CD4-positive, alpha-beta T cell treated with Interleukin-2 at 100 ng/mL for 4 hours (primary cell): Measurements from ENCODE around the gene TDO2.
"Not testable (repeated sequence)": the region's sequence is repeated elsewhere in the genome, so short reads cannot be mapped to it uniquely, and the experiment has no call there.

Experiments used
- DNase-seq: peaks from one replicate; pipeline ENCODE4 v3.0.0-alpha.2; 2020; ENCODE audit warnings: low spot score

Gene TDO2

DNA sequence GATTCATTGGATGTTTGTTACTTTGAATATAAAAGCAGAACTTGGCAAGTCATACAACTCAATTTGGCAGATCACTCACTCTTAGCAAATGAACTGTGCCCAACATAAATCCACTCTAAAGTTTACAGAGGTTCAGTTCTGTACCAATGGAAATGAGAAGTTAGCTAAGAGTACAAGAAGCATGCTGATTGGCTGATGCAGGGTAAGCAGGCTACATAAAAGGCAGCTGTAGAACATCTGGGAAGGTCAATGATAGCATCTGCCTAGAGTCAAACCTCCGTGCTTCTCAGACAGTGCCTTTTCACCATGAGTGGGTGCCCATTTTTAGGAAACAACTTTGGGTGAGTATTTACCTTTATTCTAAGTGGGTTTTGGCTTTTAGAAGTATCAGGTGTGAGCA lies at the start of gene TDO2:
Gene TDO2 (plus strand): TSS at position 244 of the 400 bp plus-strand sequence. CDS start 63 bp downstream, at position 307.
- DNase-seq, result no peak

GRCh38 chr4:155854582-155855226 lies 48.8 kb upstream of the TDO2 start:
- no peak for DNase-seq

DNA sequence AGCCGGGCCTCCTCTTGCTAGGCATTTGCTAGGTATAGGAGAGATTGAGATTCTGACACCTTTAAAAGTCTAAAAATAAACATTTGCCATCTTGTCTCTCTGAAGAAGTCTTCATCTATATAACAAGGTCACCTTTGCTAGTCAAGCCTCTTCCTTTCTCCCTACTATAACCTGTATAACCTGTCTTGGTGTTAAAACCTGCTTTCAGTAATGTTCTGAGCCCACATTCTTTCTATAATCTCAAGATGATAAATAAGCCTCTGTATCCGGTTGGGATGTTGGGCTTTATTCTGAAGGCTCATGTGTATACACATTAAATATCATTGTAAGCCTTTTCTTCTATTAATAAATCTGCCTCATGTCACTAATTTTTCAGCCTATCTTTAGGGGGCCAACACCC lies 47.6 kb upstream of the TDO2 start:
- DNase-seq, result no peak

- DNase-seq, result no peak
Observed at GRCh38 chr4:155866177-155866576, 37.3 kb upstream of the TDO2 start, which contains the start of gene ASIC5. ASIC5 (minus strand) TSS chr4:155866277; CDS start chr4:155866226, 51 bp downstream.

- DNase-seq, result no peak
Observed at GRCh38 chr4:155875878-155876277, 27.6 kb upstream of the TDO2 start.

DNA sequence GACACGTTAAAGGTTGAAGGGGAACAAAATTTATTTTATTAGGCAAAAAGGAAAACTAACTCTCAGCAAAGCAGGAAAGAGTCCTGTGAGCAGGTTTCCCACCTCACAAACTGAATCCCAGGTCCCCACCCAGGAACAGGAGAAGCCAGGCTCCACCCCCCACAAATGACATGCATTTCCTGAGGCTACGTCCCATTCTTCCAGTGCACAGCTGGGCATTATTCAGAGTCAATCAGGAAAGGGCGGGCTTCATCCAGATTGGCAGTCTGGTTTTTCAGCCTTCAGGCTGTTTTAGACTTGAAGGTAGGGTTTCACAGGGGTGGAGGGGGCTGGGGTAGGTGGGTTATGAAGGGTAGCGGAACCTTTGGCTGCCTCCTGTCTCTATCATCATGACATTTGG lies 25.5 kb upstream of the TDO2 start:
- DNase-seq, result no peak

- DNase-seq, result no peak
Observed at GRCh38 chr4:155878611-155879010, 24.9 kb upstream of the TDO2 start.

DNA sequence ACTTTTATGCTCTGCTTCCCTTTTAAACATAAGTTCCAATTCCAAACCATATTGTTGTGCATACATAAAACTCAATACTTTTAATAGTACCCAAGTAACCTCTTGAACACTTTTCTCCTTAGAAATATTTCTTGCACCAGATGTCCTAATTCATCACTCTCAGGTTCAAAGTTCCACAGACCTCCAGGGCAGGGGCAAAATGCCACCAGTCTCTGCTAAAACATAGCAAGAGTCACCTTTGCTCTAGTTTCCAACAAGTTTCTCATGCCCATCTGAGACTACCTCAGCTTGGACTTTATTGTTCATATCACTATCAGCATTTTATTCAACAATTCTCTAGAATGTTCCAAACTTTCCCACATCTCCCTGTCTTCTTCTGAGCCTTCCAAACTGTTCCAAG lies 23.7 kb upstream of the TDO2 start:
- DNase-seq, result no peak

- no peak for DNase-seq
Observed at GRCh38 chr4:155881555-155881954, 21.9 kb upstream of the TDO2 start.

GRCh38 chr4:155883895-155884294 lies 19.6 kb upstream of the TDO2 start:
- DNase-seq, result no peak

DNA sequence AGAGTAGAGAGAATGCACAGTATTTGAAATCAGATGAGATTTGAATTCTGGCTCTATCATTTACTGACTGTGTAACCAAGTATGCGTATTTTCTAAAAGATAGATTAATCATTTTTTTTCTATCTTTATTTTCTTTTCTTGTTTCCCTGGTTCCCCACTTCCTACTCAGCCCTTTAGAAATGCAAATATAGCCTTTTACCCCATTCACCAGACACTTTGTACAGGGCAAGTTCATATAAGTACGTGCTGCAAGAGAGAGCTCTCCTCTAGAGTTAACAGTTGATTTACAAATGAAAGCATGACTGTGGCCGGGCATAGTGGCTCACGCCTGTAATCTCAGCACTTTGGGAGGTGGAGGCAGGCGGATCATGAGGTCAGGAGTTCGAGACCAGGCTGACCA lies 17.8 kb upstream of the TDO2 start:
- no peak for DNase-seq

GRCh38 chr4:155887045-155887444 lies 16.5 kb upstream of the TDO2 start:
- DNase-seq, result no peak

DNA sequence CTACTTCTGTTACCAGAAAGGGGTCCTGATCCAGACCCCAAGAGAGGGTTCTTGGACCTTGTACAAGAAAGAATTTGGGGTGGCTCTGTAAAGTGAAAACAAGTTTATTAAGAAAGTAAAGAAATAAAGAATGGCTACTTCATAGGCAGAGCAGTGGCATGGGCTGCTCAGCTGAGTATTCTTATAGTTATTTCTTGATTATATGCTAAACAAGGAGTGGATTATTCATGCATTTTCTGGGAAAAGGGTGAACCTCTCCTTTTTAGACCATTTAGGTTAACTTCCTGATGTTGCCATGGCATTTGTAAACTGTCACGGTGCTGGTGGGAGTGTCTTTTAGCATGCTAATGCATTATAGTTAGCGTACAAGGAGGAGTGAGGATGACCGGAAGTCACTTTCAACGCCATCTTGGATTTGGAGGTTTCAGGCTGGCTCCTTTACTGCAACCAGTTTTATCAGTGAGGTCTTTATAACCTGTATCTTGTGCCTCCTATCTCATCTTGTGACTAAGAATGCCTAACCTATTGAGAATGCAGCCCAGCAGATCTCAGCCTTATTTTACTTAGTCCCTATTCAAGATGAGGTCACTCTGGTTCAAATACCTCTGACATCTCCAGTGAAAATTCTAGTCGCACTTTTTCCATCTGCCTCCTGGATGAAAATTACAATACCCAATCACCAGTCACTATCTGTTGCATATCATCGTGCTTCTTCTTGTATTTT lies 15.5 kb upstream of the TDO2 start:
- DNase-seq, result no peak

GRCh38 chr4:155889031-155889793 lies 14.3 kb upstream of the TDO2 start:
- DNase-seq, result no peak

- DNase-seq, result no peak
Observed at GRCh38 chr4:155889946-155890345, 13.6 kb upstream of the TDO2 start.

DNA sequence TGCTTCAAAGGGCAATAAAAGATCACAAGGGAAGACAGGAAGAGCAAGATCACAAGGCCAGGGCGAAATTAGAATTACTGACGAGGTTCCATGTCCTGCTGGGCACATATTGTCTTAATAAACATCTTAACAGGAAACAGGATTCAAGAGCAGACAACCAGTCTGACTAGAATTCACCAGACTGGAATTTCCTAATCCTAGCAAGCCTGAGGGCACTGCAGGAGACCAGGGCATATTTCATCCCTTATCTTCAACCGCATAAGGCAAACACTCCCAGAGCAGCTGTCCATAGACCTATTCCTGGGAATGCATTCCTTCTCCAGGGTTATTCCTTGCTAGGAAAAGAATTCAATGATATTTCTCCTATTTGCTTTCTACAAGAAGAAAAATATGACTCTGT lies 12.4 kb upstream of the TDO2 start:
- DNase-seq, result no peak

DNA sequence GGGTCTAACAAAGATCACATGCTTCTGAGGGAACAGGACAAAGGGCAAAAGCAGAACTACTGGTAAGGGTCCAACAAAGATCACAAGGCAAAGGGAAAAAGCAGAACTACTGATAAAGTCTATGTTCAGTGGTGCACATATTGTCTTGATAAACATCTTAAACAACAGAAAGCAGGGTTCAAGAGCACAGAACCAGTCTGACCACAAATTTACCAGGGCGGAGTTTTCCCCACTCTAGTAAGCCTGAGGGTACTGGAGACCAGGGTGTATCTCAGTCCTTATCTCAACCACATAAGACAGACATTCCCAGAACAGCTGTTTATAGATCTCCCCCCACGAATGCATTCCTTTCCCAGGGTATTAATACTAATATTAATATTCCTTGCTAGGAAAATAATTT lies 5.1 kb upstream of the TDO2 start:
- DNase-seq, result not testable (repeated sequence)

- no peak for DNase-seq
Observed at GRCh38 chr4:155899891-155900290, 3.6 kb upstream of the TDO2 start.

DNA sequence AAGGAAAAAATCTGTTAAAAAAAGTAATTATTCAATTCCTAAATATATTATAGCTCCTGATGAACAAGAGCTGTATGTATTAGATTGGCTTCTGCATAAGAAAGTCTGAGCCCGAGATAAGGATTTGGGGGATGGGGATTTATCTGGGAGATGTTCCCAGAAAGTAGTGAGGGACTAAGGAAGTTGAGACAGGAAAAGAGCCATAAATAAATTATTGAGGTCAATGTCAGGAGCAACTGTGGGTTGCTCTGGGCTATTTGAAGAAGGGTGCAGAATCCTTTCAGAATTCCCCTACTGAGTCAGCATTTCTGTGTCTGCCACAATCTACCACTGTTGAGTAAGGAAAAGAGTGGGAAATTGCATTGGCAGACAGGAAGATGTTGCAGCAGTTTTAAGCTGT lies 3.1 kb upstream of the TDO2 start:
- no peak for DNase-seq

DNA sequence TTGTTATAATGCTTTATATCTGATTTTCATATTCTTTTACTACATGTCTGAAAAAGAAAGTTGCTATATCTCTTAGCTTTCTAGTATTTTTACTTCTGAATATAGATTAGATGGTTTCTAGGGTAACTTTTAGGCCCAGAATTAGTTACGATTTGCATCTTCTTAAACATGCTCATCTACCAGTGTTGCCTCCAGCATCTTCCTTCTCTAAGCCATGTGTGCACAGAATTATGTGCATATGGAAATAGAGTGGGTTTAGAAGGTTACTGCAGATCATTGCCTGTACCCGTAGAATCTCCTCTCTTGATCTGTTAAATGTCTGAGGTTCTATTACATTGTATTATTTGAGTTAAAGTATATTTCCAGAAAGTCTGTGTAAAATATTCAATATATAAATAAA lies 2.5 kb upstream of the TDO2 start:
- DNase-seq, result no peak

DNA sequence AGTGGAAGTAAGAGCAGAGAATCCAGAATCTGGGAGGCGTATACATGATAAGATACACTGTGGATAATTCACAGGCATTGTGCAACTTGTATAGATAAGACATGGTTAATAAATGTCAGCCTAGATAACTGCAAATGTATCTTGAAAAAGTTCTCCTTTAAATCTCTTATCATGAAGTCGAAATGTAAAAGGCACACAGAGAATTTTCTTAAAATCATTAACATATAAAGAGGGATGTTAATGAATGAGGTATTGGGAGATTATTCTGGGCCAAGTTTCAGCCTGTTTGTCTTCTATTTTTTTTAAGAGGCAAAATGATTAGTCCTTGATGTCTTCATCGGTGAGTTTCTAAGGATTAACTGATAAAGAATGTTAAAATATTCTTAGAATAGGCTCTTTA lies 835 bp downstream of the TDO2 start:
- no peak for DNase-seq

GRCh38 chr4:155906554-155907247 lies 3.2 kb downstream of the TDO2 start:
- DNase-seq, result no peak
